Vagina (tissue), 2 donors: Measurements from ENCODE around the gene NOL4L. TPM values are rescaled to one million over a fixed set of nuclear protein-coding genes. Genes with fewer than 3 reads are reported as not detected.

Experiments used
- DNase-seq, 2 donors: peaks; one replicate each; pipeline ENCODE4 v3.0.0-alpha.2; 2017; ENCODE audit errors: extremely low spot score in 2 of 2
- H3K27ac ChIP-seq: fragments of 200-600 bp; sonication (generic); one replicate; pipeline ENCODE4 v1.5.1; 2019
- H3K27me3 ChIP-seq: fragments of 200-600 bp; sonication (generic); one replicate; pipeline ENCODE4 v1.5.1; 2019
- H3K36me3 ChIP-seq, 2 donors: fragments of 200-600 bp; sonication (generic); one replicate each; pipeline ENCODE4 v1.5.1; 2017 to 2019
- H3K4me1 ChIP-seq: fragments of 200-600 bp; sonication (generic); one replicate; pipeline ENCODE4 v1.5.1; 2019
- H3K4me3 ChIP-seq, 2 donors: fragments of 200-600 bp; sonication (generic); 1 replicate in 1 of 2; 2 replicates in 1 of 2; pipeline ENCODE4 v1.5.1; 2016 to 2019
- H3K9me3 ChIP-seq: fragments of 200-600 bp; sonication (generic); one replicate; pipeline ENCODE4 v1.5.1; 2019
- POLR2A ChIP-seq, 2 donors: fragments of 450-650 bp; IDR thresholded peaks; one replicate each; pipeline ENCODE4 v1.6.1; 2017; ENCODE audit warnings: antibody characterized with exemption in 2 of 2, mild to moderate bottlenecking in 2 of 2, moderate library complexity in 2 of 2
- POLR2AphosphoS5 ChIP-seq, 2 donors: sonication (generic); formaldehyde crosslinking; IDR thresholded peaks; one replicate each; pipeline ENCODE4 v1.9.0; 2017; ENCODE audit warnings: antibody characterized with exemption in 2 of 2, mild to moderate bottlenecking in 2 of 2, low read depth in 1 of 2; ENCODE audit not compliant: insufficient read depth in 1 of 2
- intact Hi-C: fragments of 100-400 bp; cut with DNase I; formaldehyde crosslinking; loops from one replicate; pipeline ENCODE4 v1.15.1; 2023
- total RNA-seq: library from RNA; depleted of rRNA; stranded (reverse); fragments of >200 nt; gene quantifications from one replicate; pipeline ENCODE4 v1.2.3, GENCODE V29; 2016
- TF ChIP-seq, protein P1 (sequence below), 3 experiments: fragments of 450-650 bp in 2 of 3; fragments of 200-600 bp in 1 of 3; sonication (generic) in 1 of 3; IDR thresholded peaks; one replicate each; pipeline ENCODE4 v1.5.1; 2017 to 2019; ENCODE audit warnings: antibody characterized with exemption in 3 of 3, mild to moderate bottlenecking in 2 of 3, moderate library complexity in 2 of 3

Gene NOL4L
- total RNA-seq, 1 donor from 2014 or later, result 17.9 TPM

DNA sequence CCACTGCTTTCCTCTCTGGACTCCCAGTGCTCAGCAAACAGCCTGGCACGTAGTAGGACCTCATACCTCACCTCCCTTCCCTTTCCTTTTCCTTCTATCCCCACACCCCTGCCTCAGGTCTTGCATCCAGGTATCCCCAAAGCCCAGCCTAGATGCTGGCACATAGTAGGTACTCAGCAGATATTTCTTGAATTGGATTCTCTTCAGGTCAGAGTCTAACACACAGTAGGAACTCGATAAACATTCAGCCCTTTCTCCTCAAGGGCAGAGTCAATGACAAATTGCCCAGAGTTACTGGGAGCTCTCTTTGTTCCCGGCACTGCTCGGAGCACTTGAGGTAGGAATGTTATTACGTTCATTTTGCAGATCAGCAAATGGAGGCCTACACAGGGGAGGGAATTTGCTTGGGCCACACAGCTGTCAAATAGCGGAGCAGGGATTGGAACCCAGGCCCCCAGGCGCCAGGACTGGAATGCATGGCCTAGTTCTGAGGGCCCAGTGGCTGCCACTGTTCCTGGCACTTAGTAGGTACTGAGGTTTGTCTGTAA lies 25.9 kb downstream of the NOL4L start:
- DNase-seq, result no peak
- TF ChIP-seq POLR2A (IDR thresholded peaks at IDR 0.05), result no peak
- TF ChIP-seq, protein P1, sequence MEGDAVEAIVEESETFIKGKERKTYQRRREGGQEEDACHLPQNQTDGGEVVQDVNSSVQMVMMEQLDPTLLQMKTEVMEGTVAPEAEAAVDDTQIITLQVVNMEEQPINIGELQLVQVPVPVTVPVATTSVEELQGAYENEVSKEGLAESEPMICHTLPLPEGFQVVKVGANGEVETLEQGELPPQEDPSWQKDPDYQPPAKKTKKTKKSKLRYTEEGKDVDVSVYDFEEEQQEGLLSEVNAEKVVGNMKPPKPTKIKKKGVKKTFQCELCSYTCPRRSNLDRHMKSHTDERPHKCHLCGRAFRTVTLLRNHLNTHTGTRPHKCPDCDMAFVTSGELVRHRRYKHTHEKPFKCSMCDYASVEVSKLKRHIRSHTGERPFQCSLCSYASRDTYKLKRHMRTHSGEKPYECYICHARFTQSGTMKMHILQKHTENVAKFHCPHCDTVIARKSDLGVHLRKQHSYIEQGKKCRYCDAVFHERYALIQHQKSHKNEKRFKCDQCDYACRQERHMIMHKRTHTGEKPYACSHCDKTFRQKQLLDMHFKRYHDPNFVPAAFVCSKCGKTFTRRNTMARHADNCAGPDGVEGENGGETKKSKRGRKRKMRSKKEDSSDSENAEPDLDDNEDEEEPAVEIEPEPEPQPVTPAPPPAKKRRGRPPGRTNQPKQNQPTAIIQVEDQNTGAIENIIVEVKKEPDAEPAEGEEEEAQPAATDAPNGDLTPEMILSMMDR (IDR thresholded peaks at IDR 0.05), result no peak
- Histone ChIP-seq H3K4me3 (no peak overlapping the region), H3K36me3 (no peaks in the 10 kb centered on the region), H3K27me3 (no peaks in the 10 kb centered on the region), H3K9me3 (no peaks in the 10 kb centered on the region), H3K4me1 (peaks cover 4% of the 10 kb centered on the region), H3K27ac (no peak overlapping the region)
- intact Hi-C loops, result no loop called here

DNA sequence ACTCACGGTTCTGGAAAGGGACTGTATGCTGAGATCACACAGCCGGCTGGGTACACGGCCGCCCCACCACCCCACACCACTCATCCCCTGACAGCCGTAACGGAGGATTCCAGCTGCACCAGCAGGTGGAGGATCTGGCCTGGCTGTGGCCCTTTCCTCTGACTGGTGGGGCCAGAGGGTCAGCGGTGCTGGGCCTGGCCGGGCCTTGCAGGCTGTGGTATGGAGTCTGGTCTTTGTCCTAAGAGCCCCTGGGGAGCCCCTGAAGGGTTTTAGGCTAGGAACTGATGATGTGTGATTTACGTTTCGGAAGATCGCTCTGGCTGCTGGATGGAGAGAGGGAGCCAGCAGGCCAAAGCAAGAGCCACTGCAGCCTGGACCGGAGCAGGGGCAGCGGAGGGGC lies 26.6 kb downstream of the NOL4L start:
- no peaks in the 10 kb centered on the region for H3K27me3 ChIP-seq
- no peak overlapping the region for H3K27ac ChIP-seq
- H3K4me1 ChIP-seq, result peaks cover 4% of the 10 kb centered on the region
- intact Hi-C loops, result no loop called here
- H3K4me3 ChIP-seq, result no peak overlapping the region
- no peaks in the 10 kb centered on the region for H3K36me3 ChIP-seq
- TF ChIP-seq POLR2A (IDR thresholded peaks at IDR 0.05), result no peak
- TF ChIP-seq POLR2AphosphoS5 (IDR thresholded peaks at IDR 0.05; ENCODE audit: insufficient read depth in 1 of 2, low read depth in 1 of 2), result no peak
- TF ChIP-seq, protein P1 (IDR thresholded peaks at IDR 0.05), result no peak
- H3K9me3 ChIP-seq, result no peaks in the 10 kb centered on the region
- no peak for DNase-seq

DNA sequence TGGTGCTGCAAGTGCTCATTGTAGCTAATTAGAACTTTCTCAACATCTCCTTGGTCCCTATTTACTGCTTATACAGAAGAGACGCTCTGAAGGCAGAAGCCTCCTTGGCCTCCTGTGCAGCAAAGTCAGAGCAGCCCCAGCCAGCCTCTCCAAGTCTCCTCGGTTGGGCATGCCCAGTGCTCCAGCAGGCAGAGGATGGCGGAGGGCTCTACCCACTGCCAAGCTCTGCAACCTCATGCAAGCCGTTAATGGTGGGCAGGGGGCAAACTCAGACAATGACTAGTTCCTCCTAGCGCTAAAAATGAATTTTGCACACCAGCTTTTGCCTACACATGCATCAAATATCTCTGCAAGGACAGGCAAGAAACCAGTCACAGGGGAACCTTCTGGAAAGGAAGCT lies 27.8 kb downstream of the NOL4L start:
- no peaks in the 10 kb centered on the region for H3K9me3 ChIP-seq
- H3K4me3 ChIP-seq, result no peak overlapping the region
- H3K4me1 ChIP-seq, result peaks cover 2% of the 10 kb centered on the region
- no peaks in the 10 kb centered on the region for H3K27me3 ChIP-seq
- H3K36me3 ChIP-seq, result no peaks in the 10 kb centered on the region
- DNase-seq, result no peak
- TF ChIP-seq, protein P1 (IDR thresholded peaks at IDR 0.05), result no peak
- TF ChIP-seq POLR2A (IDR thresholded peaks at IDR 0.05), result no peak
- TF ChIP-seq POLR2AphosphoS5 (IDR thresholded peaks at IDR 0.05; ENCODE audit: insufficient read depth in 1 of 2, low read depth in 1 of 2), result no peak
- intact Hi-C loops, result no loop called here
- H3K27ac ChIP-seq, result no peak overlapping the region

DNA sequence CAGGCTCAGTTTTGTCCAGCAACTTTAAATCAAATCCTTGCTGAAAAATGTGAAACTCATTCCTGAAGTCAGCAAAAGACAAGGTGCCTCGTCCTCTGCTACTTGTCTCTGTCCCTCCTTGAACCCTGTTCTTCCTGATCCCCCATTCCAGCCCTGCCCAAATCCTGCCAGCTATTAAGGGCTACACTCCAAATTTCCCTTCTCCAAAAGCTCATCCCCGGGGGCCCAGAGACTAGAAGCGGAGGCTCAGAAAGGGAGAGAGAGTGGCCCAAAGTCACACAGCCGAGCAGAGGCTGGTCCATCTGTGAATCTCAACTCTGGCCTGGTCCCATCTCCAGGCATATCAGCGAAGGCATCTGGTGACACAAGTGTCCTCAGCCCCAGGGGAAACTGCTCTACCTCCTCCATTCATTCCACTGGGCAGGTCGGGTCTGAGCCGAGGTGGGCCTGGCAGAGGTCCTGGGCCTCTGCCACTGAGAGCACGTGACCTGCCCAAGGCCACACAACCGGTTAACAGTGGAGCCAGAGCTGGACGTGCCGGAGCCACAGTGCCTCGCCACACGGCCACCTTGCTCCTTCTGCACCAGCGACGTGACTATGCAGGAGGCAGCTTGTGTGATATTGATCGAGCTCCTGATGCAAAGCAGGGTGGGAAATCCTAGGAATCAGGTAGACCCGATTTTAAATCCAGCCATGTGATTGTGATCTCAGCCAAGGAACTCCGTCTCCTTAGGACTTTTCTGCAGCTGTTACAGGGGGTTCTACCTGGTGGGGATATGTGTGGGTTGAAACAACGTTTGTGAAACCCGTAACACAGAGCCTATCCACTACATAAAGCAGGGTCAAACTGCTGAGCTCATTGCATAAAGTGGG lies 28.6 kb downstream of the NOL4L start:
- H3K27ac ChIP-seq, result no peak overlapping the region
- intact Hi-C loops, result no loop called here
- H3K36me3 ChIP-seq, result no peaks in the 10 kb centered on the region
- H3K4me3 ChIP-seq, result no peak overlapping the region
- TF ChIP-seq POLR2AphosphoS5 (IDR thresholded peaks at IDR 0.05; ENCODE audit: insufficient read depth in 1 of 2, low read depth in 1 of 2), result no peak
- TF ChIP-seq POLR2A (IDR thresholded peaks at IDR 0.05), result no peak
- TF ChIP-seq, protein P1 (IDR thresholded peaks at IDR 0.05), result no peak
- H3K27me3 ChIP-seq, result no peaks in the 10 kb centered on the region
- no peaks in the 10 kb centered on the region for H3K4me1 ChIP-seq
- no peak for DNase-seq
- H3K9me3 ChIP-seq, result no peaks in the 10 kb centered on the region

DNA sequence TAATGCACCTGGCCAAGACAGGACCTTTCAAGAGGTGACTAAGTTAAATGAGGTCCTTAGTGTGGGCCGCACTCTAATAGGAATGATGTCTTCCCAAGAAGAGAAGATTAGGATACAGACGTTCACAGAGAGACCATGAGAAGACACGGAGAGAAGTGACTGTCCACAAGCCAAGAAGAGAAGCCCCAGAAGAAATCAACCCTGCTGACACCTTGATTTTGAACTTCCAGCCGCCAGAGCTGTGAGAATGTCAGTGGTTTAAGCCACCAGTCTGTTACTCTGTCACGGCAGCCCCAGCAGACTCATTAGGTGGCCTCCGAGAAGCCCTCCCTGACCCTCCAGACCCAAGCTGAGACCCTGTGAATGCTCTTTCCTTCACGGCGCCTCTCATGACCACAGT lies 29.5 kb downstream of the NOL4L start:
- intact Hi-C loops, result no loop called here
- Histone ChIP-seq H3K4me1 (no peaks in the 10 kb centered on the region), H3K36me3 (no peaks in the 10 kb centered on the region), H3K27me3 (no peaks in the 10 kb centered on the region), H3K27ac (no peak overlapping the region), H3K4me3 (no peak overlapping the region), H3K9me3 (no peaks in the 10 kb centered on the region)
- DNase-seq, result no peak
- TF ChIP-seq, protein P1 (IDR thresholded peaks at IDR 0.05), result no peak
- TF ChIP-seq POLR2AphosphoS5 (IDR thresholded peaks at IDR 0.05; ENCODE audit: insufficient read depth in 1 of 2, low read depth in 1 of 2), result no peak
- no peak for TF ChIP-seq POLR2A (IDR thresholded peaks at IDR 0.05)
